ENCODE measurements around the gene RFX8.
"Not testable (repeated sequence)": the region's sequence is repeated elsewhere in the genome, so short reads cannot be mapped to it uniquely, and the experiment has no call there.

Gene RFX8

DNA sequence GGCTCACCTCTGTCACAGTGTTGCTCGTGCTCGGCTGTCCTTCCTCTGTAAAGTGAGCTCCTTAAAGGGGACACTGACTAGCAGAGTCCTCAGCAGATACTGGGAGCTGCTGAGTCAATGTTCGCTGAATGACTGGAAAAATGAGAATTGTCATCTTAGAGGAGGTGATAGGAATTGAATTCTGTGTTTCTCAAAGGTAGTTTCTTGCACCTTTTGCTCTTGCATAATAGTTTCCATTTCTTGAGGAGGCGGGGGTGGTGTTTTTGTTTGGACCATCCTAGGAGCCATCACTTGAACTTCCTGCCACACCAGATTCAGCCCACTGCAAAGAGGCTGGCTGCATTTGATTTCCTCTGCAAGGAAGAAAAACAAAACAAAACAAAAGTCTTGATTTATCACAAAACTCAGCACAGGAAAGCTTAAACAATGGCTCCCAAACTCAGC is 11.4 kb upstream of the RFX8 start:
- DNase-seq (ENCODE audit: low read depth in 3 of 3), result no peak

DNA sequence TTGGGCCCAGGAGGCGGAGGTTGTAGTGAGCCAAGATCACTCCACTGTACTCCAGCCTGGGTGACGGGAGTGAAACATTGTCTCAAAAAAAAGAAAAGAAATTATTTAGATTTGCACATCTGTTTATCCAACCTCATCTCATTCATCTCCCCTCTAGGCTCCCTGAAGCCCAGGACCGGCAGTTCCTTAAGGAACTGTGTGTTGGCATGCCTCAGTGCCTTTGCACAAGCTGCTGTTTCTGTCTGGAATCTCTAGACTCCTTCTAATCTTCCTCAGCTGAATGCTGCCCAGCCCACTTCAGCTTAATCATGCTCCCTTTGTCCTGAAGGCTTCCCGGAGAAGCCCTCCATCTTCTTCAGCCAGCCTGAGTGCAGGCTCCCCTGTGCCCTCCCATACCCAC is 10.9 kb upstream of the RFX8 start:
- no peak for DNase-seq (ENCODE audit: low read depth in 3 of 3)

DNA sequence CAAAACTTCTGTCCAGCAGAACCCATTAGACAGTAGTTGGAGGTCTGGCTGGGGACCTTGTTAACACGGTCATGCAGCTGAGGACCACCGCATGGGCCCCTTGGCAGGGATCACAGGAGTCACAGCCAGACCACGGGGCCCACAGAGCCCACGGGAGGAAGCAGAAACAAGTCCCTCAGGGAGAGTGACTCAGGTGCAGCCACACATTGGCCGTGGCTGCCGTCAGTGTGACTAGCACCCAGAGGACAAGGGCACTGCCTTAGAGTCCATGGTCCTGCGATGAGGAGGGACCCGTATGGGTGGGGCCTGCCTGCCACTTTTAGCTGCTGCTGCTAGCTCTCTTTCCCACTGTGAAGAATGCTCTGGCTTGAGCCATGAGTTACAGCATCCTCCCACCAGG is 5.9 kb upstream of the RFX8 start:
- no peak for DNase-seq (ENCODE audit: low read depth in 3 of 3)

DNA sequence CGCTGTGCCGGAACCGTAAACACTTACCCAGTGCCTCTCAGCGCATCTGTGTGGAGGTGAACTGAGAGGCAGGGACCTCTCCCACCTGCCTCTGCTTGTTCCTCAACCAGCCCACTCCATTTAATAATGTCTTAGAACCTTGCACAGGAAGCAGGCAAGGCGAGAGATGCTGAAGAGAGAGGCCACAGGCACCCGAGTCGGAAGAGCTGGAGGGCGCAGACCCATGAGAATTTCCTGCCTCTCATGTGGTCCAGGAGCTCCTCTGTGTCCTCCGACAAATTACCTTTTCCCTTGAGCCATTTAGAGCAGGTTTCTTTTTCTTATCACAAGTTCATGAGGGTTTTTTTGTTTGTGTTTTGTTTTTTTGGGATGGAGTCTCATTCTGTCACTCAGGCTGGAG is 4.9 kb upstream of the RFX8 start:
- no peak for DNase-seq (ENCODE audit: low read depth in 3 of 3)

DNA sequence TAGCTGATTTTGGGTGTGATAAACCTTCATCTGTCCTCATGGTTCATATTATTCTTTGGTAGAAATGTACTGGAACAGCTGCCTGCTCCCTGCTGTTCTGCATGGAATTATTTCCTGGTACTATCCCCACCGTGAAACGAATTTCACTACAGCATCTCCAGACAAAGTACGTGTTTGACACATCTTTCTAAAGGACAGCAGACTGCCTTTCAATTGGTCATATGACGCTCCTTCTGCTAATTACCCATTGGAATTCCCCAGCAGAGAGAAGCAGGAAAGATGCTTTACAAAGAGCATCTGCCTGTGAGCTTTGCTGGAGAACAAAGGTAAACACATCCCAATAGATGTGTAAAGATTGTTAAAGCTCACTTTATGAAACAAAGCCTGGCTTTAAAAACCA is 4.4 kb upstream of the RFX8 start:
- DNase-seq (ENCODE audit: low read depth in 3 of 3), result no peak

DNA sequence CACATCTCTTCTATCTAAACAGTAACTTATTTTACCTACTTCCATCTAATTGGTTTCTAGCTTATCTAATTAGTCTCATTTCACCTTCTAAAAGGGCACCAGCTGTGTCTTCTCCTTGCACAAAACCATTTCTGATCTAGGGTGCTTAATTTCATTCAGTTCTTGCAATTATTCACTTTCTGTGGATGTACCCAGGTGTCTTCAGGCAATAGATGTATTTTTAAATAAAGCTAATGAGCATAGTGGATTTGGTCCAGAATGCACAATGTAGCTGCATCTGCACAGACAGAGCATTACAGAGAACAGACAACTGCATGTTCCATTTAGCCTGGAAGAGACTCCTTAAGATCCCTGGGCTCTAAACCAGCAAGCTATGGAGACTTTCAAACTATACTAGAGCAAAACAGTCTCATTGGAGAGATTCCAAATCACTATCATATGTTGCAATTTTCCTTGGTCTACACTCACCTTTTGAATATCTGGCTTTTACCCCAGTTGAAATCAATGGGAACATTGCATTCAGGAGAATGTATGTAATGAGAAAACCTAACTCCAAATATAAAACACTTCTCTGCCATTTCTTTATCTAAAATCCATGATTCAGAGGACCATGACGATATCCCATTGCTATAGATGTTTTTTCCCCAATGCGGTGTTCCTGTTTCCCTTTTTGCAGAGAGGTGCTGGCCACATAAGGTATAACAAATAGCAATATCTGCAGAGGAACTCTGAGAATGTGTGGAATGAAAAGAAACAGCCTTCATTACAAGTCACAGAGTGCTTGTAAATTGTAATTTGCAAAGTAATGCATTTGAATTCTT is 3.5 kb upstream of the RFX8 start:
- no peak for DNase-seq (ENCODE audit: low read depth in 3 of 3)

DNA sequence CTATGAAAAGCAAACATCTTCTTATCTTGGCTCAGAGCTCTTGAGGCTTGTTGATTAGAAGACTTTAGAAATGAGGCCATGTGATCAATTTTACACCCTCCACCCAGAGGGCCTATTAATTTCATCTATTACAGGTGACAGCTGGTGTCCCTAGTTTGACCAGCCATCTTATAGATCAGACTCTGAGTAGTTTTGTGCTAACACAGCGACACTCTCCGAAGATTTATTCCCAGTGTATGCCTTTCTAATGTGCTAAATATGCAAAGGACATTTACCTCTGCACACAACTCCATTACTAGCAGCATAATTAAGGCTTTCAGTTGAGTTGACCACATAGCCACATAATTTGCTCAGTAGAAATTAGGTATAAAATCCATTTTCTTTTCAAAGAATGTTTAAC is 2.6 kb upstream of the RFX8 start:
- no peak for DNase-seq (ENCODE audit: low read depth in 3 of 3)

DNA sequence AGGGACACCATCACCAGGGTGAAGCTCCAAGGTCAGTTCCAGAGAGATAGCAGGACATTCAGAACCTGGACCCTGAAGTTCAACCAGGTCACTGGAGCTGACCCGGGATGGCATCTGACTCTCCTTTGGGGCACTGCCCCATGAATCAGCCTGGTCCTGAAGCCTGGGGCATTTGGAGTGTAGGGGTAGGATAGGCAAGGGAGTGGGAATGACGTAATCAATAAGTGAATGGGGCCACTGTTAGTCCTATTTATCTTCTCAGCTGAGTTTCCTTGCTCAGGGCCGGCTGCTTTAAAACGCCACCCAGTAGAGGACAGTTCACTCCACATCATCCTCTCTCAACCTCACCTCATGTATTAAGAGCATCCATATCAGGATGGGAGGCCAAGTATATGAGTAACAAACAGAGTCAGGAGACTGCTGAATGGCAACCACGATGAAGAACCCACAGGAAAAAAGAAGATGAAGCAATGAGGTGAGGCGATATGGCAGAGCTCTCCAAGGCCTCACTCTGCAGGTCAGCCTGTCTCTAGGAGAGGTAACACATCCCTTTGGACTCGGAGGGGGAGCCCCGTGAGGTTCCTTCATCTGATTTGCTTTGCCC is 1.8 kb upstream of the RFX8 start:
- no peak for DNase-seq (ENCODE audit: low read depth in 3 of 3)

DNA sequence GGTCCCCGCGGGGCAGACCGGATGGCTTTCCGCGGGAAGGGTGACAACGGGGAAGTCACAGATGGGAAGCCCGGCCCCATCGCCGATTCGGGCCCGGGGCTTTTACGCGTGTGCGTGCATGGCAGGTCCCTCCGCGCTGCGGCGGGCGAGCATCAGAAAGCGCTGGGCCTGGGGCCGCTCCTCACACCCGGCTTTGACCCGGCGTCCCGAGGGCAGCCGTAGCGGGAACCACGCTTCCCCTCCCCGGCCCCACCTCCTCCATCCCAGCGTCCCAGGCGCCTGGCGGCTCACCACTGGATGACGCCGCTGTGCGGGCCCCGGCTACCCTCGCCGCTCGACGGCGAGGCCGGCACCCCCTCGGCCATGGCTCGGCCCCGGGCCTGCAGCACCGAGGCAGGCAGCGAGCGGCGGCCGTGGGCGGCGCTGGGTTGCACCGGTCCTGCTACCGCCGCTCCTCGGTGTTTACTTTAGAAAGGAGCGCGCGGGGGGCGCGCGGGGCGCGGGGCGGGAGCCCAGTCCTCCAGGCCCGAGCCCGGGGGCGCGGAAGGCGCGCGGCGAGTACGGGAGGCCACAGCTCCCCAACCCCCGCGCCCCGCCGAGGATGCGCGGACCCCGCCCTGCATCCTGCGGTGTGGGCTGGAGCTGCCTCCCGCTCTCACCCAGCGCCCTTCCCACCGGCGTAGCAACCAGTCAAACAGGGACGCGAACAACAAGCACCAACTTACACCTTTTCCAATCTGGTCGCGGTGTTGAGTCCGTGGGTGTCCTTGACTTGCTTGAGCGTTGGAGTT is 806 bp downstream of the RFX8 start:
- DNase-seq (ENCODE audit: low read depth in 3 of 3), result peak in 2 of 3 experiments; percentile 5 to 41

DNA sequence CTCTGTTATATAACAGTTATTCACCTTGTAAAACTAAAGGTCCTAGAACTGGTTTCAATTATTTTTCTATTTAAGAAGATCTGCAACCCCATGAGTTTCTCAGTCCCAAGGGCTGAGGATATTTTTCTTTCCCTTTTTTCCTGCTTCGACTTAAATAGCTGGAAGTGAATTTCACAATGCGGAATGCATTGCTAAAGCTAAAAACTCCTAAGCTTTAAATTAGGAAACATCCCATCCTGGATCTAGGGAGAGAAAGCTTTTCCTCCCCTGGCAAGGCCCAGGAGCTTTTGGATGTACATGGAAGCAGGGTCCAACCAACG is 1.4 kb downstream of the RFX8 start:
- no peak for DNase-seq (ENCODE audit: low read depth in 3 of 3)

DNA sequence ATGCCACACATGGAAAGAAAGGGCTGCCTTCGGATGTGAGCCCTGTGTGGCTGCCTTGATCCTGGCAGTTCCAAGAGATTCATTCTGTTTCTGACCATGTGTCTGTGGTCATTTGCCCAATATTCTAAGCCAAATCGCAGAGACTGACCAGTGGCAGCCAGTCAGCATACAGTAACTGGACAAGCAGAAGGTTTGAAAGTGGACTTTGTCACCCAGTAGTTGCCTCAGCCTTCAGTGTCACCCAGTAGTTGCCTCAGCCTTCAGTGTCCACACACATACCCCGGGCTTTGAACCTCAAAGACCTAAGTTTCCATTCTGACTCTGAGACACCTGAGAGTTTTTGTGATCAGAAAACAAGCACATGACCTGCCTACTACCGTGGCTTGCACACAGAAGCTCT is 5.0 kb downstream of the RFX8 start:
- no peak for DNase-seq (ENCODE audit: low read depth in 3 of 3)

DNA sequence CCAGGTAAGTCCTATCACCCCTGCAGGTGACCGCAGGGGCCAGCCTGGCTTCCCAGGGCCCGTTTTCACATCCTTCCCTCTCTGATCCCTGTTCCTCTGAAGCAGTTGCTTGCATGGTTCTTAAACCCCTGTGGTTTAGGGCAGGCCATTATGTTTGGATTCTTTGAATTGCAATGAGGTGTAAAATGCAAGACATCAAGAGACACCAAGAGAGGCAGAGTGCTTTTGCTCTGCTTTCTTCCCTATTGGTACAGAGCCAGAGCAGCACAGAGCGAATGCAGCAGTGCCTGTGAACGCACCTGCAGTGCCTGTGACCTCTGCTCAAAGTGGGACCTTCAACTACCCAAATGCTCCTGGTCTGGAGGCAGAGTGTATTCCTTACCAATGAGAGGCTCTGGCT is 7.6 kb downstream of the RFX8 start:
- DNase-seq (ENCODE audit: low read depth in 3 of 3), result no peak

DNA sequence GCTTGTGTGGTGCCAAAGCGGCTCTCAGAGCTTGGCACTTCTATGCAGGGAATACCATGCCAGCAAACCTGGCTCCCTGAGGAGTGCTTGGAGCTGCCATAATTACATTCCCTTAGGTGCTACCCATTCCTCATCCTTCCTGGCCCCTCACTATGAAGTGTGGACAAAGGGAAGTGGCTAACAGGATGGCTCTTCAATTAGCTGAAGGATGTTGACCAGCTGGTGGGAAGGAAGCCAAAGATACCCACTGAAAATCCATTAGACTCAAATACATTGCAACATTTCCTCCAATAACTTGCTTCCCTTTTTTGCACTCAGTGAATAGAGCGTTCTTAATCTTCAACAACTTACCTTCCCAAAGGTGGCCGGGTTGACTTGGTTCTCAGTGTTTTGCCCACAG is 8.5 kb downstream of the RFX8 start:
- no peak for DNase-seq (ENCODE audit: low read depth in 3 of 3)

DNA sequence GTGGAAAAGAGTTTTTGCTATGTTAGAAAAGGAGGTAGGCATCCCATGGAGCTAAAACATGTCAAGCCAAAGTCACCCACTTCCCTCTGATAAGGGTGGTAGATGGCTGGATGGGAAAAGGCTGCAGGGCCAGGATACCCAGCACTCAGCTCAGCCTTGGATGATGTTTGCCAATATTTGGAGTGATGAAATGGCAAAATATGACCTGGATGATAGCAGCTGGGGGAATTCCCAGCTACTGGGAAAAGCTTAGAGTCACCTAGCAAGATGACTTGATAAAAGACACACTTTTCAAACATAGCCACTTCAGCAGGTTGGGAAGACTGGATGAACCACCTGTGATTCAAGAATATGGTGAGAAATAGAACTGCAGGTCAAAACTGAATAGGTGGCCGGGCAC is 10.1 kb downstream of the RFX8 start:
- DNase-seq (ENCODE audit: low read depth in 3 of 3), result no peak

DNA sequence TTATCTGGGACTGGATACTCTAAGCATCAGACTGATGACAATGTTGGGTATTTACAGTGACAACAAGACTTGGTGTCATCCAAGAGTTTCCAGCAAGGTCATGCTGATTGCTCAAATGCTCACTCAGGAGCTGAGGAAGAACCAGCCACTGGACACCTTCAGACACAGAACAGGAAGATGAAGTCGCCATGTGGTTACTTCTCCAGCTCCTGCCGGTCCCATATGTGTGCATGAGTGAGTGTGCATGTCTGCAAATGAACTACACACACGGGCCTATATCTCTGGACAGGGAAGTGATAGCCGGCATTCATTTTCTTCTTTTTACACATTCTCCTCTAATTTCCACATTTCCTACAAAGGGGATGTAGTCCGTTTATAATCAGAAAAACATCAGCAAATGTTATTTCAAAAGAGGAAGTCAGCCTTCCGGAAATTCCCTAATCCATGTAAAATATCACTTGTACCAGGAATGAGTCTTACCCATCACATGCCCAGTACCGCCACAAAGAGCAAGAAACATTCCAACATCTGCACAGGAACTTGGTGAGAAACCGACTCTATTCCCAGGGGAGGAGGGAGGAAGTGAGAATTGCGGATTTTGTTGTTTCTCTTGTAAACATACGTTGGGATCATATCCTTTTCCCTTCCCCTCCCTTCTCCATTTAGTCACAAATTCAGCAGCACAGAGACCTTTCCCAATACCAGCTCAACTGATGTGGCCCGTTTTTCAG is 10.8 kb downstream of the RFX8 start:
- DNase-seq (ENCODE audit: low read depth in 3 of 3), result no peak

DNA sequence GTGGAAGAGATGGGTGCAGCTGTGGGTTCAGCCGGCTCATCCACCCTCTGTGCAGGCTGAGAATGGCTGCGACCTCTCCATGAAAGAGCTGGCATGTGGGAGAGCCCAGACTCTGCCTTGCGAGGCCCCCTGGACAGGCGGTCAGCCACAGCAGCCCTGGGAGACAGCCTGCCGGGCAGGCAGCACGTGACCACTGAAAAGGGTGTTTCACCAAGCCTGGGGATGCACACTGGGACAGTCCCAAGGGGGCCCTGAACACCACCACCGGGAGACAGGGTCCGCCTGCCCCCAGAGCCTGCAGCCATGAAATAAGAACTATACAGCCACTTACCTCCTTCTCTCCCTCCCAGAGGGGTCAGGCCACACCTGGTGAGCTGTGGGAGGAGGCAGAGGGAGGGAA is 11.5 kb downstream of the RFX8 start:
- DNase-seq (ENCODE audit: low read depth in 3 of 3), result no peak

DNA sequence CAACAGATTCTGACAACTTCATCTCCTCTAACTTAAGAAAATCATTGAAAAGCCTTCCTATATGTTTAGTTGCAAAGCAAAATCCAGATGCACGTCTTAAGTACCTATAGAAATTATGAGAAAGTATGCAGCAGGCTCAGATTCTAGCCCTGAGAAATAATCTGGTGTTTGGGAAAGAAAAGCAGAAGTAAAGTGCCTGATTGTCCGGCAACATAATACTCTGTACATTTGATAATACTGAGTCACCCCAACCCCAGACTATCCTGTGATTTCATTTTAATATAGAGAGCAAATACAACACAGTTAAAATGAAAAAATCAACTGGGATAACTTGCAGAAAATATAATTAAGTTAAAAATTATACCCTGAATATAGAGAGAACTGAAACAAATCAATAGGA is 13.5 kb downstream of the RFX8 start:
- DNase-seq (ENCODE audit: low read depth in 3 of 3), result no peak

DNA sequence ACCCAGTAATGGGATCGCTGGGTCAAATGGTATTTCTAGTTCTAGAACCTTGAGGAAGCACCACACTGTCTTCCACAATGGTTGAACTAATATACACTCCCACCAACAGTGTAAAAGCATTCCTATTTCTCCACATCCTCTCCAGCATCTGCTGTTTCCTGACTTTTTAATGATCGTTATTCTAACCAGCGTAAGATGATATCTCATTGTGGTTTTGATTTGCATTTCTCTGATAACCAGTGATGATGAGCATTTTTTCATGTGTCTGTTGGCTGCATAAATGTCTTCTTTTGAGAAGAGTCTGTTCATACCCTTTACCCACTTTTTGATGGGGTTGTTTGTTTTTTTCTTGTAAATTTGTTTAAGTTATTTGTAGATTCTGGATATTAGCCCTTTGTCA is 20.5 kb downstream of the RFX8 start:
- DNase-seq (ENCODE audit: low read depth in 3 of 3), result not testable (repeated sequence)

DNA sequence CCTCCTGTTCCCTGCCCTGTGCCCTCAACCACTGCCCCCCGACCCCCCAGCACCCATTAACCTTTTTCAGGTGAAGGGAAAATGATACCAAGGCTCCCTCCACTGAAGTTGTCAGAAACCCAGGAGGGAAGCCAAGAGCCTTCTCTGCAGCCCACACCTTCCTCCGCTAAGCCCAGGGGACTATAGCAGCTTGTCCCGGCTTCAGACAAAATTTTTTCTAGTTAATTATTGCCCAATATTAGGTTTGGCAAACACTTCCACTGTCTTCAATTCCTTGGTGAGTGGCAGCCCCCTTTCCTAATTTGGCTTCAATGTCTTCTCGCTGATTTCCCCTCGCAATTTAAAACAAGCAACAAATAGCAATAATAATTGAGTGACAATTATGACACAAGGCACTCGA is 23.9 kb downstream of the RFX8 start:
- no peak for DNase-seq (ENCODE audit: low read depth in 3 of 3)

DNA sequence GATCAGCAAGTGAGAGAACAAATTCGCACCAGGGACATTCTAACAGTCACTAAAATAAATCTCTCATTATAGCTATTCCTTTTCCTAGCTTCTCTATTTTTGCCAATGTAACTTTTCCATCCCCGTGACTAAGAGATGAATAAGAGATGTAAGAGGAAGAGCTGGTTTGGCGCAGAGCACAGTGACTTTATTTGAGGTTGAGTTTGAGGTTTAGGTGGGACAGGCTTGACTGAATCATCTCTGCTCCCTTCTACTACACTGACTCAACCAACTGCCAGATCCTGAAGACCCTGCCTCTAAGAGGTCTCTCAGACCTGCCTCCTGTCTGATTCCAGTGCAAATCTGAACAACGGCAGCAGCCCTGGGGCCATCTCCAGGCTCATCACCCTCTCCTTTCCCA is 28.0 kb downstream of the RFX8 start:
- no peak for DNase-seq (ENCODE audit: low read depth in 3 of 3)

DNA sequence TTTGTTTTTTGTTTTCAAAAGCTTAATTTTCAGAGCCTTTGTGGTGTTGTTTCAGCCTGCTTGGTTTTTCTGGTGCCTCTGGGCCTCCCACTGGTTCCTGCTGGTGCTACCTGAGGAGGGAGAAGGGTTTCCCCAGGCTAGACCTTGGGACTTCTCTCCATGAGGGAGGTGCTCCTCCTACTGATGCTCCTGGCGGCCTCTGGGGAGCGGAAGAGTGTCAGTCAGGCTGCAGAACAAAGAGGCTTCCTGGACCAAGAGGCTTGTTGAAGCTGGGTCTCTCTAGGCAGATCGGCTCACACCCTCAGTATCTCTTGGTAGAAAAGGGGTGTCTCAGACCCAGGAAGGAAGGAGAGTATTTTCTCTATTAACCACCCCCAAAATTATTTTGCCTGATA is 32.2 kb downstream of the RFX8 start:
- DNase-seq (ENCODE audit: low read depth in 3 of 3), result no peak

DNA sequence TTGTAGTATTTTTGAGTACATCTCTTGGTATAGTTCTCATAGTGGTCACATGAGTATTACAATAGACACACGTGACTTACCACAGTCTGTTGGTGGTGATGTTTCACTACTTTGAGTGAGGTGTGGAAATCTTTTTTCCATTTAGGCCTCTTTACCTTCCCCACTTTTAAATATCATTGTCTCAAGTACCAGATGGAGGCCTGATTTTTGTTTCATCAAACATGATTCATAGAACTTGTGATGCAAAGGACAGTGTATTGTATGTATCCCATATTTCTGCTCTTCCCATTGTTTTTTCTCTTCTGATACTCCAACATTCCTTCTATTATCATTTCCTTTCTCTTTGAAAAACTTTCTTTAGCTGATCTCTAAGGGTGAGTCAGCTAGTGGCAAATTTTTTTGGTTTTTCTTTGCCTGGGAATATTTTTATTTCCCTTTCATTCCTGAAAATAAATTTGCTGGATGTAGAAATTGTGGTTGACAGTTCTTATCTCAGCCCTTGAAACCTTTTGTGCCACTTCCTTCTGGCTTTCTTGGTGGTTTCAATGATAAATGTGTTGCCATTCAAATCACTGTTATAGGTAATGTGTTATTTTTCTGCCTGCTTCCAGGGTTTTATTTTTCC is 32.8 kb downstream of the RFX8 start:
- DNase-seq (ENCODE audit: low read depth in 3 of 3), result no peak
